ENCODE measurements around the gene FGF11.
"Not testable (repeated sequence)": the region's sequence is repeated elsewhere in the genome, so short reads cannot be mapped to it uniquely, and the experiment has no call there.

FGF11 gene

DNA sequence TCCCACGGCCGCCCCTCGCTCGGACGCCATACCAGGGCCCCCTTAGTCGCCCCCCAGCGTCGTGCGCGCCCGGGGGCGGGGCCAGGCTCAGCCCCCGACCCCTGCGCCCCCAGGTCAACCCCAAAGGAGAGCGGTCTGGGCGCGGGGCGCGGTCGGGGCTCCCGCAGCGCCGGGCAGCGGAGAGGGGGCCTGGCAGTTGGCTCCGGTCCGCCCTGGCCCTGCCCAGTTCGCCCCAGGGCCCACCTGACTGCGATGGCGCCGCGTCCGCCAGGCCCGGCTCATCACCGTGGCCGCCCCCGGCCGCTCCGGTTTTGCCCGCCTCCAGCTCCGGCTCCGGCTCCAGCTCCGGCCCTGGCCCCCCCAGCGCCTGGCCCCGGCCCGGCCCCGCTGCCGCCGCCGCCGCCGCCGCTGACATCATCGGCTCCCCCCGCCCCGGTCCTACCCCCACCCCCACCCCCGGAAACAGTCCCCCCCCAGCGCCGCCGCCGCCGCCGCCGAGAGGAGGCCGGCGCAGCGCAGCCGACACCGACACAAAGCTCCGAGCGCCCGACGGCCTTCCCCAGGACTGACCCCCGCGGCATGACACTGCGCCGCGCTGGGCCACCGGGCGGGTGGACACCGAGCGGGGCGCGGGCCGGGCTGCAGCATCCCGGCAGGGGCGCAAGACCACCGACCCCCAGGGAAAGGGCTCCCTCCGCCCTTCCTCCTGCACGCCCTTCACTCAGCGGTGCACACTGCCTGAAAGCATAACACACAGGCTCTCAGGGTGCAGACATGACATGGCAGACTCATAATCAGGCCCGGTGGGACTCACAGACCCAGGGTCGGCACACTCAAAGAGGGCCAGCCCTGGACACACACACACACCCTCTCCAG lies 40.1 kb downstream of the FGF11 start, which contains the start of gene ZBTB4:
Gene ZBTB4, minus strand, starts transcription at position 419 of the 876 bp plus-strand sequence. CDS start 12,830 bp downstream, outside the sequence.
- peak; percentile 54 for DNase-seq (ENCODE audit: low spot score)

DNA sequence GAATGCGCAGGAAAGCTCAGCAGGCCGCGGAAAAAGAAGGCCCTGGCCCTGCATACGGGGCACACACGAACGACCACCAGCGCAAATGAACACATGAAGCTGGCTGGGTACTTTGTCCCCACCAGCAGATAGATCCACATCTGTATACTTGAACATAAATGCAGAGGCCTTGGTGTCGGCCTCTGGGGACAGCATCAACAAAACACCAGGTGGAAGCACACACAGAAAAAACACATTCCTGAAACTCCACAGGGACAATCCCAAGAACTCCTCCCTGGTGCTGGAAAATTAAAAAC lies 40.7 kb downstream of the FGF11 start:
- no peak for DNase-seq (ENCODE audit: low spot score)

DNA sequence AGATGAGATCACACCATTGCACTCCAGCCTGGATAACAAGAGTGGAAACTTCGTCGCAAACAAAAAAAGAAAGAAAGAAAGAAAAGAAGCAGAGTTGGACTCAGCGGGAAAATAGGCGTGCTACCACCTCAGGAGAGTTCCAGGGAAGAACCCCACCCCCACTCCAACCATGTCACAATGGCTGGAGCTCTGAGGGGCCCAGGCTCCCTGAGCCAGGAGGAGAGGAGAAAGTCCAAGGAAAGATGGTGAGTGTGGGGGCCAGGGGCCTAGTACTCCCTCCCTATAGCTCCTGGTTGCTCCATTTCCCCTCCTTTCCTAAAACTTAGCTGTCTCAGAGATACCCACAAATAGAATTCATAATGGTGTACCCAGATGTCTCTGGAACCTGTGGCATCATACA lies 42.0 kb downstream of the FGF11 start, which contains the start of gene SLC35G6:
Gene SLC35G6, plus strand, starts transcription at position 172 of the 400 bp plus-strand sequence. Its CDS starts 71 bp downstream, at position 243.
- DNase-seq (ENCODE audit: low spot score): not testable (repeated sequence)

DNA sequence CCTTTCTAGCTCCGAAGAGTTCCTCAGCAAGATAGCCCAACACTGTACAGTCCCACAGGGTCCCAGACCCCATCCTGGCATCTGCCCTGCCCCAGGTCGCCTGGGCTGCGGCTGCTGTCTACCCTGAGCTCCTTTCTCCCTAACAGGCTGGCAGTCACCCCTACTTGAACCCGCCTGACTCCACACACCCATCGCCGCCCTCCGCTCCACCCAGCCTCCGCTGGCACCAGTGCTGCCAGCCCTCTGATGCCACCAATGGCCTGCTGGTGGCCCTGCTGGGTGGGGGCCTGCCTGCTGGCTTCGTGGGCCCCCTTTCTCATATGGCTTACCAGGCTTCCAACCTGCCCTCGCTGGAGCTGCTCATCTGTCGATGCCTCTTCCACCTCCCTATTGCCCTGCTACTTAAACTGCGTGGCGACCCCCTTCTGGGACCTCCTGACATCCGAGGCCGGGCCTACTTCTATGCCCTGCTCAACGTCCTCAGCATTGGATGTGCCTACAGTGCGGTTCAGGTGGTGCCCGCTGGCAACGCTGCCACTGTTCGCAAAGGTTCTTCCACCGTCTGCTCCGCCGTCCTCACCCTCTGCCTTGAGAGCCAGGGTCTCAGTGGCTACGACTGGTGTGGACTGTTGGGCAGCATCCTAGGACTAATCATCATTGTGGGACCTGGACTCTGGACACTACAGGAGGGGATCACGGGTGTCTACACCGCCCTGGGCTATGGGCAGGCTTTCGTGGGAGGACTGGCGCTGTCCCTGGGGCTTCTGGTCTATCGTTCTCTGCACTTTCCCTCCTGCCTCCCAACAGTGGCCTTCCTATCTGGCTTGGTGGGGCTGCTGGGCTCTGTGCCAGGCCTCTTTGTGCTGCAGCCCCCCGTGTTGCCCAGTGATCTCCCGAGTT lies 42.8 kb downstream of the FGF11 start:
- not testable (repeated sequence) for DNase-seq (ENCODE audit: low spot score)

DNA sequence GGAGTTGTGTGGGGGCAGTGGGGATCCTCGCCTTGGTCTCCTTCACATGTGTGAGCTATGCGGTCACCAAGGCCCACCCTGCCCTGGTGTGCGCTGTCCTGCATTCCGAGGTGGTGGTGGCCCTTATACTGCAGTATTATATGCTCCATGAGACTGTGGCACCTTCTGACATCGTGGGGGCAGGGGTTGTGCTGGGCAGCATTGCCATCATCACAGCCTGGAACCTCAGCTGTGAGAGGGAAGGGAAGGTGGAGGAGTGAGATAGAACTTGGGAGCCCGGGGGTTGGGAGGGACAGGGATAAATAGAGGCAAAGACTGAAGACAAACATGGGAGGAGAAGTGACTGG lies 43.4 kb downstream of the FGF11 start:
- DNase-seq (ENCODE audit: low spot score): not testable (repeated sequence)

DNA sequence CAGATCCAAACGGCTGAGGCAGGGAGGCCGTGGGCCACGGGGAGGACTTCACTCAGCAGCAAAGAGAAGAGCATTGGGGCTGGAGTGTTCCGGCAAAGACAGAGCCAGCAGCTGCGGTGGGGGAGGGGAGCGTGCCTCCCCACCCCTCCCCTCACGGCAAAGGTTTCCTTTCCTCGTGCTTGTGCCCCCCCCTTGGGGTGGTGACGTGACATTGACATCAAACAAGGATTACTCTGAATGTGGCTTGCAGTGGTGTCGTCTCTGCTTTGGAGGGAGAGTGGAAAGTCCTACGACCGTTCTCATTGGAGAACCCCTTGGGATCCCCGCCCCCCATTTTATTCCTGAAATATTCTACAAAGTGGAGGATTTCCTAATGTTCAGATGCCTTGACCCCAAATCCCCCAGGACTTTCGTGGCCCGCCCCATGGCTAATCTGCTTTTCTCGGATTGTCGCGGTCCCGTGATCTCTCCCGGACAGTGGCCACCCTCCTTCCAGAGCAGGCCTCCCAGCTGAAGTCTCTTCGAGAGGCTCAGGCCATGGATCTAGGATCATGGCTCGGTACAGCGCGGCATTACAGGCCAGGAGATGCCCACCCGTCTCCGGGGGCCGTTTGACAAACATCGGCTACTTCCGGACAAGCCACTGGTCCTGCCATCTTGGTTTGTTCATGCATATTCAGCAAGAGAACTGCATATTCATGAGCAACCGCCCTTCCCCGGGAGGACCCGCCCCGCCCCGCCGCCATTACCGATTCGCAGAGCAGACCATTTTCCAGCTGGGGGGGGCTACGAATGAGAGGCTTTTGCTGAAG lies 44.1 kb downstream of the FGF11 start:
- peak; percentile 95 for DNase-seq (ENCODE audit: low spot score)

DNA sequence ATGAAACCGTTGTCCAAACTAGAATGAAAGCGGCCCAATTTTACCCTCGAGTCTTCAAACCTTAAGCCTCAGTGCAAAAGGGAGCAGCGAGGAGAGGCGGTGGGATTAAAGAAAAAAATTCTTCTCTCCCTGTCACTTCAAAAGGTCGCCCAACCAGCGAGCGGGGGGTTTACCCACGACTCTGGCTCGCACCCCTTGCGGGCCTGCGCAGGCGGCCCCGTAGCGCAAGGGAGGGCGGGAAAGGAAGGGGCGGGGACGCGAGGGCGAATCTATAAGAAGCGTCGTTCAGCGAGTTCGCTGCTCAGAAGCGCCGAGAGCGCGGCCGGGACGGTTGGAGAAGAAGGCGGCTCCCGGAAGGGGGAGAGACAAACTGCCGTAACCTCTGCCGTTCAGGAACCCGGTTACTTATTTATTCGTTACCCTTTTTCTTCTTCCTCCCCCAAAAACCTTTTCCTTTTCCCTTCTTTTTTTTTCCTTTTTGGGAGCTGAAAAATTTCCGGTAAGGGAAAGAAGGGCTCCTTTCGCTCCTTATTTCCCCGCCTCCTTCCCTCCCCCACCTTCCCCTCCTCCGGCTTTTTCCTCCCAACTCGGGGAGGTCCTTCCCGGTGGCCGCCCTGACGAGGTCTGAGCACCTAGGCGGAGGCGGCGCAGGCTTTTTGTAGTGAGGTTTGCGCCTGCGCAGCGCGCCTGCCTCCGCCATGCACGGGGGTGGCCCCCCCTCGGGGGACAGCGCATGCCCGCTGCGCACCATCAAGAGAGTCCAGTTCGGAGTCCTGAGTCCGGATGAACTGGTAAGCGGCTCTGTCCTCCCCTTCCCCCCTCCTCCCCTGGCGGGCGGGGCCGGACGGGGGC lies 45.0 kb downstream of the FGF11 start, which contains the start of gene POLR2A:
Gene POLR2A, plus strand, starts transcription at position 300 of the 852 bp plus-strand sequence.
- peak; percentile 97 for DNase-seq (ENCODE audit: low spot score)

DNA sequence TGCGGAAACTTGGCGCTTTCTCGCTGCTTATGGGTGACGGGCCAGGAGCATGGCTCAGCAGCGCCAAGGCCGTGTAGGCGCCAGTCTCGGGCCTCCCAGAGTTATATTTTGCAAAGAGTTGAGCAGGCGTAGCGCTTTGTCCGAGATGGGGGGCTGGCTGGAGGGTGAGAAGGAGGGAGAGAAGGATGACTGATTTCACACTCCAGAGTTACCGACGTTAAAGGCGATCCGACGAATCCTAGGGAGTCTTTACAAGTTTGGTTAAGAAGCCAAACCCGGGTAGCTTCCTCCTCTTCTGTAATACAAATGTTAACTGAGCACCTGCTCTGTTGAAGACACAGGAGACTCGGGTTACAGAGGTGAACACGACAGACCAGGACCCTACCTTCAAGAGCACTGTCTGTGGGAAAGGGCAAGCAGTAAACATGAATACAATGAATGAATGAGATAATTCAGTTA lies 45.6 kb downstream of the FGF11 start:
- no peak for DNase-seq (ENCODE audit: low spot score)

DNA sequence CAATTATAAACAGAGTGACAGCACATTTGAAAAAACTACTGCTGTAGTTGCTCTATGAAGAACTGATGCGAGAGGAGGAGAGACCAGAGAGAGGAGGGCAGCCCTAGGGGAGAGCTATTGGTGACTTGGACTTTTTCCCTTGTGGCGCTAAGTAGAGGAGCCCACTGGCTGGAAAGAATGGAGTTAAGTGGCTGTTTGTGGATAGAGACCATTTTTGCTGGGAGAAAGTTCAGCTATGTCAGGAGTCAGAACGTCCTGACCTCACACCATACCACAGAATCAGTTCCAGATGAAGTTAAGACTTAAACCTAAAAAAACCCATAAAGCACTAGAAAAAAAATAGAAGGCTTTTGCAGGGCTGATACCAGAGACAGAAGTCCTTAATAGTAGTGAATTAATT lies 46.9 kb downstream of the FGF11 start:
- DNase-seq (ENCODE audit: low spot score): no peak

DNA sequence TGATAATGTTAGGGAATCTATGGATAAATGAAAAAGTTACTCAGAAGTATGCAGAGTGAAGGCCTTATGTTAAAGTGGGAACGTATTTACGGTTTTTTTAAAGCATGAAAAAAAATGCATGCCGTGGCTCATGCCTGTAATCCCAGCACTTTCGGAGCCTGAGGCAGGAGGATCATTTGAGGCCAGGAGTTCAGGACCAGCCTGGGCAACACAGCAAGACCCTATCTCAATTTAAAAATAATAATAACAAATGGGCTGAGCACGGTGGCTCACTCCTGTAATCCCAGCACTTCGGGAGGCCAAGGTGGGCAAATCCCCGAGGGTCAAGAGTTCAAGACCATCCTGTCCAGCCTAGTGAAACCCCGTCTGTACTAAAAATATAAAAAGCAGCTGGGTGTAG lies 50.8 kb downstream of the FGF11 start:
- no peak for DNase-seq (ENCODE audit: low spot score)

DNA sequence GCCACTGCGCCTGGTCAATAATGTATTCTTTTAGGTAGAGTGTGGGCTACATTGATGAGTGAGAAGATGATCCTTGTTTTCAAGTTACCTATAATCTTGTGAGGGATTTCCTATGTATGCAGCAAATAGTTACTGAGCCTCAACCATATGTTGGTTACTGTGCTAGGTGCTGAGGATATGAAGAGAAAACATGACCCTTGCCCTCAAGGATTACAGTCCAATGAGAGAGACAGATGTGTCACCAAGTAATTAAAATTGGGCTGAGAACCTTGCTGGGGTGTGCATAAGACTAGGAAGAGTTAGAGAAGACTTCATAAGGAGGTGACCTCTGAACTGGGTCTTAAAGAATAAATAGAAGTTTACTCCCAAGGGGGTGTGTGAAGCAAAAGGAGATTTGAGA lies 52.3 kb downstream of the FGF11 start:
- no peak for DNase-seq (ENCODE audit: low spot score)

DNA sequence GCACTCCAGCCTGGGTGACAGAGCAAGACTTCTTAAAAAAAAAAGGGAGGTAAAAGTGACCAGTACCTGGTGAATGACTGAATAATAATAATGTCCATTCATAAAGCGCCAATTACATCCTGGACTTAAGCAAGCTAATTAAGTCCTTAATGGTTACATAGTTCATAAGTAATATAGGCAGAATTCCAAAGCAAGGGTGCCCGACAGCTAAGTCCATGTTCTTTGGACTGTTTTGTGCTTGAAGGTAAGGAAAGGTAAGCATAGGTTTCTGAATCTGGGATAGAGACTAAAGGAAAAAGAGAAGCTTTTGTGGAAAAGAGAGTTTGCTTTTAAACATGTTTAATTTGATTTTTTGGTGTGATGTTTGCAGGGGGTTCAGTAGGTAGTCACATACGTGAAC lies 54.6 kb downstream of the FGF11 start:
- no peak for DNase-seq (ENCODE audit: low spot score)

Data from cerebellar cortex (tissue), 1 donor.